Measurements from ENCODE around the gene GOLIM4. TPM values are rescaled to one million over a fixed set of nuclear protein-coding genes. Genes with fewer than 3 reads are reported as not detected.

Gene GOLIM4
- total RNA-seq, 1 donor from 2014 or later, result 54.0 TPM

GRCh38 chr3:168040607-168041208 is 55.0 kb downstream of the GOLIM4 start:
- peak; percentile 64 to 70 for ATAC-seq
- H3K4me3 ChIP-seq, result no peak overlapping the region
- DNase-seq, result no peak
- TF ChIP-seq CTCF (IDR thresholded peaks at IDR 0.05), result peak; percentile 53
- intact Hi-C loops (cut with DNase I), result no loop called here
- H3K4me1 ChIP-seq, result no peaks in the 10 kb centered on the region
- H3K36me3 ChIP-seq, result peaks cover 42% of the 10 kb centered on the region
- H3K27ac ChIP-seq, result no peak overlapping the region
- H3K27me3 ChIP-seq (ENCODE audit: low read depth), result no peaks in the 10 kb centered on the region
- H3K9me3 ChIP-seq, result no peaks in the 10 kb centered on the region

GRCh38 chr3:168037020-168037419 is 58.7 kb downstream of the GOLIM4 start:
- Histone ChIP-seq H3K9me3 (no peaks in the 10 kb centered on the region), H3K4me3 (no peak overlapping the region), H3K36me3 (peaks cover 47% of the 10 kb centered on the region), H3K4me1 (no peaks in the 10 kb centered on the region), H3K27me3 (ENCODE audit: low read depth) (no peaks in the 10 kb centered on the region), H3K27ac (no peak overlapping the region)
- intact Hi-C loops (cut with DNase I), result no loop called here
- no peak for DNase-seq
- ATAC-seq, result no peak
- no peak for TF ChIP-seq CTCF (IDR thresholded peaks at IDR 0.05)

GRCh38 chr3:168036619-168037018 is 59.1 kb downstream of the GOLIM4 start:
- intact Hi-C loops (cut with DNase I), result no loop called here
- Histone ChIP-seq H3K27me3 (ENCODE audit: low read depth) (no peaks in the 10 kb centered on the region), H3K4me1 (no peaks in the 10 kb centered on the region), H3K36me3 (peaks cover 50% of the 10 kb centered on the region), H3K9me3 (no peaks in the 10 kb centered on the region), H3K27ac (no peak overlapping the region), H3K4me3 (no peak overlapping the region)
- DNase-seq, result no peak
- no peak for ATAC-seq
- no peak for TF ChIP-seq CTCF (IDR thresholded peaks at IDR 0.05)

- intact Hi-C loops (cut with DNase I), result no loop called here
- H3K27me3 ChIP-seq (ENCODE audit: low read depth), result no peaks in the 10 kb centered on the region
- TF ChIP-seq CTCF (IDR thresholded peaks at IDR 0.05), result no peak
- no peak overlapping the region for H3K27ac ChIP-seq
- no peaks in the 10 kb centered on the region for H3K4me1 ChIP-seq
- no peak overlapping the region for H3K4me3 ChIP-seq
- peaks cover 48% of the 10 kb centered on the region for H3K36me3 ChIP-seq
- H3K9me3 ChIP-seq, result no peaks in the 10 kb centered on the region
- DNase-seq (no peak), ATAC-seq (no peak)
Observed at GRCh38 chr3:168034152-168034928, 61.4 kb downstream of the GOLIM4 start.

GRCh38 chr3:168030577-168030976 is 65.1 kb downstream of the GOLIM4 start:
- no peak for TF ChIP-seq CTCF (IDR thresholded peaks at IDR 0.05)
- H3K4me3 ChIP-seq, result no peak overlapping the region

More at GRCh38 chr3:168030577-168030976, 65.1 kb downstream of the GOLIM4 start:
- intact Hi-C loops (cut with DNase I), result no loop called here
- ATAC-seq, result no peak
- no peak for DNase-seq
- Histone ChIP-seq H3K36me3 (peaks cover 66% of the 10 kb centered on the region), H3K4me1 (no peaks in the 10 kb centered on the region), H3K27ac (no peak overlapping the region), H3K9me3 (no peaks in the 10 kb centered on the region), H3K27me3 (ENCODE audit: low read depth) (no peaks in the 10 kb centered on the region)

Measured in lower lobe of right lung (tissue), 2 donors.